ENCODE results near the gene LMO3.

The LMO3 gene

DNA sequence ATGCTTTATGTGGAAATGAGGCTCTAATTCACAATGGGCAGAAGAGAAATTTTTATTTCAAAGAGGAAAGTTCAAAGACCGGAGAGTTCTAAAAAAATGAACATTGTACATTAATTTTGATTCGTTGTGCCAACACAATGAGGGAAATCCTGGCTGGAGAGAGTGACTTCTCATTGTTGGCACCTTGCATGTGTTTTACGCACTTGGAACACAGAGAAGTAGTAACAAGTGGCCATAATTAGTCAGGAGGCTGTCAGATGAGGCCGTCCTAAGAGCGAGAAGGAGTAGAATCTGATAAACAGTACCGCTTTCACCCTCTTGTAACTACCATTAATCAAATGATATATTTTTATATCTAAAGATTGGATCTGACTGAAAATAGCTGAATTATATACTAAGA is 6.9 kb downstream of the LMO3 start:
- no peak for DNase-seq

DNA sequence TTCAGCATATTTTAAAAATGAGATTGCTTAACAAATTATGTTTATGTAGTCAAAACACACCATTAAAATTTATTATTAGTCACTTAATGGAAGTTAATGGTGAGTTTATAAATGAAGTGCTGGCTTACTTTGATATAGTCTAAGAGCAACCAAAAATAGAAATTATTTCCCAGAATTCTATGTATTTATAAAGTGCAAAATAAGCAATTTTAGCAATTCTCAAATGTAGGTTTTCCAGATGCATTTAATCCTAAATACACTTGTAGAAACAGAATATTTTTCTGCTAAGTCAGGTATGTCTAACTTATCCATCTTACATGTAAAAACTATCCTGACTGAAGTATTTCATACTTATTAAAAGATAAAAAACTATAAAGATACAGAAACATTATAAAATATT is 11.2 kb downstream of the LMO3 start:
- no peak for DNase-seq

DNA sequence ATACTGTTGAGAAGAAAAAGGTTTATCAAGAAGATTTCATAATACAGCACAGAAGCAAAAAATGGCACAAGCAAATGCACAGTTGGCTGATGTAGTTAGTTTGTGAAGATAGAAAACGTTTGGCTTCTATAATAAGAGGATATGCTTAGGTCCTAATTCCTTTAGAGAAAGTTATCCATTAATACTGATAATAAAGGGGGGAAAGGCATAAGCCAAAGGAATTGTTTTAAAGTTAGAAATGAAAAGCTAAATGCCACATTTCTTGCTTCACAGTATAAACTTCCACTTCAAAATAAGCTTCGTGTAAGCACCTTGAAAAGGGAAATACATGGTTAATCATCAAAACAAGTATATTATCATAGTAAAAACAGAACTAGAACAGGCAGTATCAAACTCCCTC is 12.4 kb downstream of the LMO3 start:
- no peak for DNase-seq

GRCh38 chr12:16590645-16591044 is 15.3 kb downstream of the LMO3 start:
- DNase-seq = no peak

- DNase-seq = no peak
These were observed 17.1 kb downstream of the LMO3 start for GRCh38 chr12:16588812-16589211.

DNA sequence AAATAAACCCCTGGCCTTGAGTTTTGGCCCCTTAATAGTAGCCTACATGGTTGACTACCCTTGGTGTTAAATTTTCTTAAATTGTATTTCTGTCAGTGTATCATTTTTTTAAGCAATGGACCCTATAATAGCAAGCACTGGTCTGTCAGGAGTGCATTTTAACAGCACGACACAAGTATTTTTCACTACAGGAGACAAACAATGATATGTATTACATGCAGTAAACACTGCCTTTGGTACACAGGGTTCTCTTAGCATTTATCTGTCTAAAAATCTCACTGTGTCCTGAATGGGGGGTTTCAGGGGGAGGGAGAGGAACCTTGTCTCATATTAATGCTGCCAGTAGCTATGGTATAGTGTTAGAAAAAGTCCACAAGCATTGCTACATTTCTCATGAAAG is 18.4 kb downstream of the LMO3 start:
- no peak for DNase-seq

DNA sequence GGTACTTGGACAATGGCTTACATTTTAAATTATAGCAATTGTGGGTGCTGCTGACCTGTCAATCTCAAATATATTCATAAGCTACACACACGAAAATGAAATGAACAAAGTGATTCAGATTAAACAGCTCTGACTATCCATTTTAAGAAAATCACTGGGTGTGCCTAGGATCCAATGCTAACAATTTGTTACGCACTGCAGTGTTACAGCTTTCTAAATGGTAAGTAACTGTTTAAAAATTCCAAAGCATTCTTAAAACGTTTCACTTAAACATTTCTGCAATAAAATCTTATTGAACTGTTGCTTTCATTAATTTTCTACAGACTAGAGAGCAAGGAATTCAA is 18.9 kb downstream of the LMO3 start:
- DNase-seq = no peak

DNA sequence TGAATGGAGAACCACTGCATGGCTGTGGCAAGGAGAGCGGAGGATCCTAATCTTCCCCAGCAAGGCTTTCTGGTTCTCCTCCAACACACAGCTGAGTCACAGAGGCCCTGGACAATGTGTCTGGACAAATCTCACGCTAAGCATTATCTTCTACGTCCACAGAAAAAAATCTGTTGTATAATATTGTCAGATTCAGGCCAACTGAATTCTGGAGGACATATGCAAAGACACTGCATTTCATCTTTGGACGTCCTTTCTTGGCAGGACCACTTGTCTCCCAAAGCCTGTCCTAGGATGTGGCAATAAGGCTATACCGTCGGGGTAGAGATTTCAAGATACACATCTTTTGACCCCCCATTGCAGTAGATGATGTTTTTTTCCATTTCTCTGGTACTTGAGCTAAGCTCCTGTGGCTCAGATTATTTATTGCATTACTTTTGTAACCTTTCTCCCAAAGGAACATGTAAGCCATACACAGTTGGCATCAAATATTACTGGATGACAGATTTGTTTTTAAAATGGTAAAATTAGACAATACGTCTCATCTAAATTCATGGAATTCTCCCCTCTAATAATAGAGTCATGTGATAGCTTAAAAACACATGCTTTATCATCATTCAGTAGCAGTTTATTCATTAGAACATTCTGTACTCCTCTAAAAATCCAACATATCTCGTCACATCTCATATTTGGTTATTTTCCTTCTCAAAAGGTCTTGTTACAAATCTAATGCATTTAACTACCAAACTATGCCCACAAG is 19.4 kb downstream of the LMO3 start:
- DNase-seq = no peak

DNA sequence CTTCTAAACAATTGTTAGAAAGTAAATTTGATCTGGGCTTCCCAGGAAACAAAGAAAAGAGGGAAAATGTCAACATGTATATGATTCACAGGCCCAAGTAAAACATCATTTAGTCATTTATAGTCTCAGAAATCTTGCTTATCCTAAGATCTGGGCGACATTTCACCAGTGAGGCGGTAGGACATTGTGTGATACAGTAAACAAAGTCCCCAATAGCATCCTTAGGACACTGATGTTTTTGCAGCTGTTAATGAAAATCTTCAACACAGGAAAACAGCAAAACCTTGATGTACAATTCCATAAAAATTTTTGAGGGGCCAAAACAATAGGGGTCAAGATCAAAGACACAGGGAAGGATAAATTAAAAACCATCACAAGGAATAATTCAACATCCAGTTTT is 20.2 kb downstream of the LMO3 start:
- DNase-seq = no peak

GRCh38 chr12:16583969-16584745 is 21.8 kb downstream of the LMO3 start:
- no peak for DNase-seq

- DNase-seq = no peak
These were observed 24.5 kb downstream of the LMO3 start for GRCh38 chr12:16581416-16581815.

DNA sequence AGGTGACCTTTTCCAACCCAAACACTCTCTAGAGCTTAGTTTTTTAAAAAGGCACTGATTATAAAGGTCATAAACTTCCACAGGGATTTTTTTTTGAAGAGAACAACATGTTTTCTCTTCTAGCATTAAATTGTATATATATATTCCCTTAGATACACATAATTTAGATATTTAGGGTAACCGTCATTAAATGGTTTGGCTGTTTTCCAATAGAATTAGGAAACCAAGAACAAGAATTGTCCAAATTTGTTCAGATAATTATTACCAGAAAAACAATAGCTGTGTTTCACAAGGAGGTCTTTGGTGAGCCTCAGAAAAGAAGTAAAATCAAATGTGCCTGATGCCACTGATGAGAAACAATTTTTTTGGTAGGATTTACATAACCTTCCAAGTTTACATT is 26.9 kb downstream of the LMO3 start:
- no peak for DNase-seq

DNA sequence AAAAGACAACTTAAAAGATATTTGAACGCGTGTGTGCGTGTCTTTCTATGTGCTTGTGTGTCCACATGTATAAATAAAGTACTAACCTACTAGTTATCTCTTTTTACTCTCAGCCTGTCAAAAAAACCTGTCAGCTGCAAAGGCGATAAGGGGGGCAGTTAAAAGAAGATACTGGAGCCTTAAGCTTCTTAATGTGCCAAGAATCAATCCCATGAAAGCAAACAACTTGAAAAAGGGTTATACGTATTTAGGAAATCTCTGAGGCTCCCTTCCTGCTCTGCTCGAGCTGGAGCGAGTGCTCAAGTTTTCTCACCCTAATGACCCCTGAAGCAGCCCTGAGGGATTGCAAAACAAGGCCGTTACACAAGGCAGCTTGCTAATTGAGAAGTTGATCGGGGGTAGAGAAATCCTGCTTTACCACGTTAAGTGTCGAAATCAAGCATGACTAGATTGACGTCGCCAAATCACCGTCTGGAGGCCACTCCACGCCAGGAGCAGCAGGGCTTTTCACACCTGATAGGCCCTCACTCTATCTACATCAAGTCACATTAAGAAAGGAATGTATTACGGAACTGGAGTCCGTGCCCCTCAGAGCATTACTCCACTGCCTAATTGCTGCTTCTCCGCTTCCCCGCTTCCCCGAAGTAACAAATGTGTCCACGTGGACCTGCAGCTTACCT is 32.4 kb downstream of the LMO3 start:
- DNase-seq = no peak

- DNase-seq = peak; percentile 8
These were observed 37.1 kb downstream of the LMO3 start for GRCh38 chr12:16568873-16569272.

DNA sequence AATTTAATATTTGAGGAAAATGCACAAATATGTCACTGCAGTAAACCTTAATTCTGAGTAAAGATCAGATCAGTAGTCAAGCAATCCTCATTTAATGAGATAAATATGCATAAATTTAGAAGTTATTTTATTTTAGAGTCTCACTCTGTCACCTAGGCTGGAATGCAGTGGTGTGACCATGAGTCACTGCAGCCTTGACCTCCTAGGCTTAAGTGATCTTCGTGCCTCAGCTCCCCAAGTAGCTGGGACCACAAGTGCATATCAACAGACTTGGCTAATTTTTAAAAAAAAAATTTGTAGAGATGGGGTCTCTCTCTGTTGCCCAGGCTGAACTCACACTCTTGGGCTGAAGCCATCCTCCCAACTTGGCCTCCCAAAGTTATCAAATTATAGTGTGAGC is 41.3 kb downstream of the LMO3 start:
- no peak for DNase-seq

DNA sequence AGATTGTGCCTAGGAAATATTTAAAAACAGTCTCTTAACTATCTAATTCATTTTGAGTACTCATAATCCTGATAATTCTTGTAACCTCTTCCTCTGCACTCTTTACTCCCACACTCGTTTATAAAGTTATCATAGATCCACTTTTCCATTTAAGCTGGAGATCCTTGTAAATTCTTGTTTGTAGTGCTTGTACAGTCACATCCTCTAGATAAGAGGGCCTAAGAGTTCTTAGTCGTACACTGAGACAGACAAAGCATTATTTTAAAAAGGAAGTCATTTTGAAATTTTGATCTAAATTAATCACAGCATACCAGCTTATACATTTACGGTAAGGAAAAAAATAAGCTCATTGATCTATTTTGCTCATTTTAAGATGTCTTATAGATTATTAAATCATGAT is 42.5 kb downstream of the LMO3 start:
- DNase-seq = no peak

GRCh38 chr12:16562921-16563320 is 43.0 kb downstream of the LMO3 start:
- DNase-seq = no peak

DNA sequence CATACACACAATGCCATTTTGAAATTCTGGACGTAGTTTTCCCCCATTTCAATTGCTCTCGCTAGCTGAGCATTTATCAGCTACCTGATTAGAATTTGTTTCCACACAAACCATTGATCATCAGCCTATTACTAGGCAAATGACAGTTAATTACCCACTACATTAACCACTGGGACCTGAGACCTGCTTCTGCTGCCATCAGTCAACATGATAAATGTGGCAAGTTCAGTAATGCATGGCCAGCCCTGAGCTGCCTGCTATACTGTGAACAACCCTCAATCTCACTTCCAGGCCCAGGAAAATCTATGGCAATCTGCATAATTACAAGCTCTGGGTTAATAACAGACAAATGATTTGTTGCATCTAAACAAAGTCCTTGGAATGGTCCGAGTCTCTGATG is 43.5 kb downstream of the LMO3 start:
- no peak for DNase-seq

DNA sequence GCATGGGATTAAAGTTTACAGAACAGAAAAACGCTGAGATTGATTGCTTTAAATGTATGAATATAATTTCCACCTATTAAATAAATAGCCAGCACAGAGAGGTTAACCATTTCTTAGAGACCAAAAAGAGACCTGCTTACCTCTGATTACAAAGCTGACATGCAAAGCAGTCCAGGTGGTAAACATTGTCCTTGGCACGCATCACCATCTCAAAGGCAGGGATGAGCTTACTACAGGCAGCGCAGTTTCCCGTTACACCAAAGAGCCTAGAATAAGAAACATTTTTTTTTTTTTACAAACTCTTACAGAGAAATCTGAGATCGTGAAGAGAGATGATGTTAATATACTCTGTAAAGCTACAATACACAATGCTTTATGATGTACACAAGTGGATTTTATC is 45.7 kb downstream of the LMO3 start:
- no peak for DNase-seq

DNA sequence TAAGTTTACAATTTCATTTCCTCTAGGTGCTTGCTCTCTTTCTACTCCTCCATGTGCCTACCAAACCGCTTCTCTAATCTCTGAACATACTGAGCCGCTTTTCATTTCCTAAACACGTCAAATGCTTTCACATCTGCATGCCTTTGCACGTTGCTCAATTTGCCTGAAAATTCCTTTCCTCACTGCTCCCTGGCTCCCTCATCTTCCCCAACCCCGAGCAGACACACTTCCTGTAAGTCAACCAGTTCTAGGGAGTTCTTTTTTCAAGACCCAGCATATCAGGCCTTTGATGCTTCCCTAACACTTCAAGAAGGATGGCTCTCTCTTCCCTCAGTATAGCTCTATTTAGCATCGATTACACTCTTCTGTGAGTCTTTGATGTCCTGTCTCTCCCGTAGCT is 50.3 kb downstream of the LMO3 start:
- DNase-seq = no peak

DNA sequence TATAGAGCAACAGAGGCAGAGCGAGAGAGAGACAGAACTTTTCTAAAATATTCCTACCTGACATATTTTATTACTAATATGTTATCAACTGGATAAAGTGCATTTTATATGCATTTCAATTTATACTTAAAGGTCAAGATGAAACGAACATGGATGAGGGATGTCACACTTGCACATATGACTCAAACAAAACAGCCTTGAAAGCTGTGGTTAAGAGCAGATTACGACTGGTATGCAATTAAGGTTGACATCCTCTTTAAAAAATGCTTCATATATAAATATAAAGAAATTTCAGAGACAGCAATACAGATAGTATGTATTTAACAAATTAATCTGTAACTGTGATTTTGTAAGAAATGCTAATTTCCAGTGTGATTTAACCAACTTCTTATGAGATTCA is 52.5 kb downstream of the LMO3 start:
- no peak for DNase-seq

- no peak for DNase-seq
These were observed 53.7 kb downstream of the LMO3 start for GRCh38 chr12:16552301-16552700.

GRCh38 chr12:16545836-16546235 is 60.1 kb downstream of the LMO3 start:
- no peak for DNase-seq

DNA sequence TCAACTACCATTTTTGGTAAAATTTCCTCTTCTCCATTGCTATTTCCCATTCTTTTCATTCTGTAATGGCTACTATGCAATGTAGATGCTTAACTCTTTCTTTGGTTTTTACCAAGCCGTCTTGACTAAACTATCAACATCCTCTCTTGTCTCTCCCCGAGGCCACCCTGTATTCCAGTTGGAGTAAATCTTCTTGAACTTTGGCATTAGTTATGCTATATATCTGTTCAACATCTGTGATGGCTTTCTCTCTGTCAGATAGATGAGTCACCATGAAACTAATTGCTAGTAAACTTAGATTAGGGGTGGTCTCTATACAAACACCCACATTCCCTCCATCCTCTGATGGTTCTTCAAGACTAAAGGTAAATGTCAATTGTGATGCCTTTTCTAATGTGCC is 63.4 kb downstream of the LMO3 start:
- no peak for DNase-seq
